ENCODE results near the gene BGN. TPM values are rescaled to one million over a fixed set of nuclear protein-coding genes. Genes with fewer than 3 reads are reported as not detected.

The BGN gene
- total RNA-seq, 1 experiment from 2014 or later, result 1.2 TPM

DNA sequence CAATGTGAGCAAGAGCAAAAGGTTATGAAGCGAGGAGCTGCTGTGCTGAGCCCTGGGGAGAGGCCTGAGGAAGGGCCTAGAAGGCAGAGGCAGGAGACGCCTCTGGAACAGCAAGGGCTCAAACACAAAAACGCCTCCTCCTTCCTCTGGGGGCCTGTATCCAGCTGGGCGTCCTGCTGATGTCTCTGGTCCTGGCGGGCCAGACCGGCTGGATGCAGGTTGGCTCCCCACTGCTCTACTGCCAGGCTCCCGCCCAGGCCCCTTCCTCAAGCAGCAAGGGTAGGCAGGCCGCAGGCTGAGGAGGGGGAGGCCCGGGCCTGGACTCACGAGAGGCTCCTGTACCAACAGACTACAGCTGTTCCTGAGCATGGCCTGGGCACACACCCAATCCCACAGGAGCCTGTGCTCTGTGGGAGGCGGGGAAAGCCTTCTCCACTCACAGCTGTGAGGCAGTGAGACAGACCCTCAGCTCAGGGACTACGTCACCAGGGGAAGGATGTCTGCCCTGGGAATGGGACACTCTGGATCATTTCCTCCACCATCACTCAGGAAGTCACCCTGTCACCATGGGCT lies 26.7 kb upstream of the BGN start:
- H2BK120ac ChIP-seq (ENCODE audit: low read depth, low read length, poor library complexity, severe bottlenecking), result no peak overlapping the region
- no peak overlapping the region for H2AFZ ChIP-seq (ENCODE audit: low read length)
- peaks cover 37% of the 10 kb centered on the region for H3K9me3 ChIP-seq (ENCODE audit: control insufficient read depth, low read depth, low read length)
- no peak overlapping the region for H3K18ac ChIP-seq (ENCODE audit: insufficient read length, low read depth, low read length)
- no peak overlapping the region for H4K91ac ChIP-seq (ENCODE audit: insufficient read length, low read depth, low read length)
- H3K14ac ChIP-seq (ENCODE audit: insufficient read depth, low read length), result no peak overlapping the region
- TF ChIP-seq, protein P1, sequence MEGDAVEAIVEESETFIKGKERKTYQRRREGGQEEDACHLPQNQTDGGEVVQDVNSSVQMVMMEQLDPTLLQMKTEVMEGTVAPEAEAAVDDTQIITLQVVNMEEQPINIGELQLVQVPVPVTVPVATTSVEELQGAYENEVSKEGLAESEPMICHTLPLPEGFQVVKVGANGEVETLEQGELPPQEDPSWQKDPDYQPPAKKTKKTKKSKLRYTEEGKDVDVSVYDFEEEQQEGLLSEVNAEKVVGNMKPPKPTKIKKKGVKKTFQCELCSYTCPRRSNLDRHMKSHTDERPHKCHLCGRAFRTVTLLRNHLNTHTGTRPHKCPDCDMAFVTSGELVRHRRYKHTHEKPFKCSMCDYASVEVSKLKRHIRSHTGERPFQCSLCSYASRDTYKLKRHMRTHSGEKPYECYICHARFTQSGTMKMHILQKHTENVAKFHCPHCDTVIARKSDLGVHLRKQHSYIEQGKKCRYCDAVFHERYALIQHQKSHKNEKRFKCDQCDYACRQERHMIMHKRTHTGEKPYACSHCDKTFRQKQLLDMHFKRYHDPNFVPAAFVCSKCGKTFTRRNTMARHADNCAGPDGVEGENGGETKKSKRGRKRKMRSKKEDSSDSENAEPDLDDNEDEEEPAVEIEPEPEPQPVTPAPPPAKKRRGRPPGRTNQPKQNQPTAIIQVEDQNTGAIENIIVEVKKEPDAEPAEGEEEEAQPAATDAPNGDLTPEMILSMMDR (conservative IDR thresholded peaks at IDR 0.05), result no peak
- Mint-ChIP-seq H3K4me3 (no peak overlapping the region), H3K9me3 (peaks cover 56 to 82% of the 10 kb centered on the region in 2 experiments), H3K36me3 (ENCODE audit: insufficient read depth in 1 of 3, low read depth in 3 of 3) (peaks cover 24 to 27% (median 24%) of the 10 kb centered on the region in 3 experiments), H3K27me3 (ENCODE audit: low read depth) (peaks cover 7% of the 10 kb centered on the region), H3K27ac (no peak overlapping the region), H3K4me1 (no peaks in the 10 kb centered on the region; a peak in 1 of 4 replicates)
- H3K23me2 ChIP-seq (ENCODE audit: insufficient read length, low read depth, low read length, poor library complexity, severe bottlenecking), result peaks cover 9% of the 10 kb centered on the region
- no CpG with 5 or more reads among the region's 12 CpGs for WGBS (ENCODE audit: extremely low coverage, insufficient read length, low lambda C conversion rate)
- H3K23ac ChIP-seq (ENCODE audit: insufficient read length, low read depth, low read length), result no peak overlapping the region
- H3K4me2 ChIP-seq (ENCODE audit: insufficient read depth, insufficient read length, low read length), result no peak overlapping the region
- no peaks in the 10 kb centered on the region for H3K27me3 ChIP-seq (ENCODE audit: insufficient read depth, low read length)
- H2BK15ac ChIP-seq (ENCODE audit: low read depth, low read length), result no peak overlapping the region
- H4K8ac ChIP-seq (replicated peaks; ENCODE audit: insufficient read length, low read depth, low read length), result no peak overlapping the region
- no peak overlapping the region for H2BK12ac ChIP-seq (ENCODE audit: insufficient read length, low read depth, low read length)
- H3K56ac ChIP-seq (ENCODE audit: insufficient read length, low read depth, low read length), result no peak overlapping the region
- H4K5ac ChIP-seq (ENCODE audit: insufficient read length, low read depth, low read length), result no peak overlapping the region
- H3K4ac ChIP-seq (ENCODE audit: low read depth, low read length), result no peak overlapping the region
- H3K4me1 ChIP-seq (ENCODE audit: insufficient read depth, low read length), result no peaks in the 10 kb centered on the region
- H3T11ph ChIP-seq (ENCODE audit: low read length), result no peak overlapping the region
- no peak overlapping the region for H2AK5ac ChIP-seq (ENCODE audit: insufficient read length, low read length)
- DNase-seq, result no peak
- no peak overlapping the region for H3K27ac ChIP-seq (ENCODE audit: insufficient read length, low read depth, low read length)
- no peaks in the 10 kb centered on the region; the same call in 1 of the 2 replicates for H3K79me2 ChIP-seq (ENCODE audit: insufficient read depth, low read length)
- H4K20me1 ChIP-seq (ENCODE audit: control insufficient read depth, insufficient read depth, insufficient read length), result no peaks in the 10 kb centered on the region
- no peak overlapping the region for H2BK20ac ChIP-seq (ENCODE audit: low read depth, low read length, poor library complexity, severe bottlenecking)
- no peak overlapping the region for H3K9ac ChIP-seq (ENCODE audit: extremely low read depth, insufficient read length, low read length)
- no peaks in the 10 kb centered on the region for H3K79me1 ChIP-seq (ENCODE audit: insufficient read depth, low read depth, low read length, poor library complexity, severe bottlenecking)
- no peak overlapping the region for H2BK5ac ChIP-seq (ENCODE audit: insufficient read length, low read length)
